Stomach (tissue), 9 donors: ENCODE results near the gene TMEM80. TPM values are rescaled to one million over a fixed set of nuclear protein-coding genes. Genes with fewer than 3 reads are reported as not detected.

Experiments
- DNase-seq, 2 donors: peaks; one replicate each; pipeline versions ENCODE4 v3.0.0 to v3.0.0-alpha.2; 2013 to 2019
- H3K27ac ChIP-seq, 5 donors: fragments of 200-600 bp in 4 of 5; sonication (generic) in 4 of 5; one replicate each; pipeline ENCODE4 v1.5.1; 2013 to 2019; ENCODE audit warnings: mild to moderate bottlenecking in 1 of 5, moderate library complexity in 1 of 5
- H3K27me3 ChIP-seq, 3 donors: fragments of 200-600 bp; sonication (generic); one replicate each; pipeline ENCODE4 v1.5.1; 2017 to 2019; ENCODE audit warnings: mixed run types in 1 of 3
- H3K36me3 ChIP-seq, 4 donors: fragments of 200-600 bp; sonication (generic); 1 replicate in 3 of 4; 2 replicates in 1 of 4; pipeline ENCODE4 v1.5.1; 2016 to 2019
- H3K4me1 ChIP-seq, 4 donors: fragments of 200-600 bp; sonication (generic); one replicate each; pipeline ENCODE4 v1.5.1; 2016 to 2019
- H3K4me3 ChIP-seq, 4 donors: fragments of 200-600 bp; sonication (generic) in 3 of 4; one replicate each; pipeline ENCODE4 v1.5.1; 2016 to 2019; ENCODE audit warnings: mild to moderate bottlenecking in 1 of 4
- H3K9me3 ChIP-seq, 4 donors: fragments of 200-600 bp; sonication (generic); one replicate each; pipeline ENCODE4 v1.5.1; 2016 to 2019
- EP300 ChIP-seq: sonication (generic); formaldehyde crosslinking; IDR thresholded peaks from one replicate; pipeline ENCODE4 v1.6.1; 2017; ENCODE audit warnings: antibody characterized with exemption
- POLR2A ChIP-seq, 4 donors: fragments of 450-650 bp; IDR thresholded peaks; one replicate each; pipeline ENCODE4 v1.6.1; 2016; ENCODE audit warnings: antibody characterized with exemption in 4 of 4, control low read depth in 2 of 4, mild to moderate bottlenecking in 1 of 4, moderate library complexity in 1 of 4
- POLR2AphosphoS5 ChIP-seq, 3 donors: sonication (generic); formaldehyde crosslinking; IDR thresholded peaks; one replicate each; pipeline ENCODE4 v1.6.1; 2016; ENCODE audit warnings: antibody characterized with exemption in 3 of 3
- WGBS, 5 donors: extraction: QIAGEN DNeasy Blood & Tissue Kit in 3 of 5; methylation state at CpG; one replicate each; pipeline versions ENCODE4 v1.1.5 to v1.1.7; 2013 to 2018; 5-methylcytosine and 5-hydroxymethylcytosine counted together
- intact Hi-C: fragments of 100-400 bp; cut with DNase I; formaldehyde crosslinking; loops from one replicate; pipeline ENCODE4 v1.15.1; 2023; ENCODE audit warnings: low total_unique reads
- polyA plus RNA-seq, 3 donors: library from polyadenylated mRNA; stranded (reverse); fragments of 200-250 nt; gene quantifications; one replicate each; pipeline ENCODE4 v1.2.3, GENCODE V29; 2013
- total RNA-seq, 5 donors: library from RNA; depleted of rRNA; stranded (reverse); fragments of >200 nt; gene quantifications; one replicate each; pipeline versions ENCODE4 v1.1.0 to v1.2.3, GENCODE V29; 2014 to 2016
- TF ChIP-seq, protein P1 (sequence below), 7 experiments: fragments of 450-650 bp in 4 of 7; fragments of 200-600 bp in 3 of 7; sonication (generic) in 3 of 7; IDR thresholded peaks; one replicate each; pipeline ENCODE4 v1.5.1; 2016 to 2019; ENCODE audit warnings: antibody characterized with exemption in 7 of 7, control low read depth in 2 of 7, mild to moderate bottlenecking in 1 of 7
- donor health status: healthy with polysubstance abuse.
- donor health status: Bipolar disorder and iron deficiency.
- donor health status: healthy.

TMEM80 gene
- total and polyA plus RNA-seq, 8 donors, result 4.9 to 46.5 (median 19.8) TPM

DNA sequence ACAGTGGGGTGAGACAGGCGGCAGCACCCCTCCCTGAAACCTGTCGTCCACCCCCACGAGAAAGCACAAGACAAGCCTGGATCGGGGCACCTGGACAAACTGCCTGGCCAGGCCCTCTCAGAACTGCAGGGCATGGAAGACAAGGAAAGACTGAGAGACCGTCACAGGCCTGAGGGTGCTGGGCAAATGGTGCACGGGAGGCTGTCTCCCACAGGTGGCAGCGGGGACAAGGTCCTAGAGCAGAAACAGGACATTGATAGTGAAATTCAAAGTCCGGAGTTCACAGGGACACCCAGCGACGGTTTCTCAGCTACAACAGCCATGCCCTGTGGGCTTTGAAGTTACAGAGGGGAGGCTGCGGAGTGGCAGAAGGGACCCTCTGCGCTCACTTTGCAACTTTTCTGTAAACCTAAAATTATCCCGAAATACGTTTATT, 37.9 kb upstream of the TMEM80 start:
- intact Hi-C loops, result no loop called here
- Histone ChIP-seq H3K27me3 (no peaks in the 10 kb centered on the region), H3K4me1 (peaks cover 5 to 14% (median 9%) of the 10 kb centered on the region in 4 donors), H3K9me3 (no peaks in the 10 kb centered on the region), H3K4me3 (no peak overlapping the region), H3K27ac (no peak overlapping the region), H3K36me3 (peaks cover 6 to 83% (median 63%) of the 10 kb centered on the region in 4 donors)
- DNase-seq, result no peak
- WGBS, 5 donors, result 72 to 91% (median 86%) methylated on average over 14 of the region's 14 CpGs
- TF ChIP-seq POLR2AphosphoS5 (IDR thresholded peaks at IDR 0.05) (no peak), POLR2A (IDR thresholded peaks at IDR 0.05) (no peak), EP300 (no peak)
- TF ChIP-seq, protein P1, sequence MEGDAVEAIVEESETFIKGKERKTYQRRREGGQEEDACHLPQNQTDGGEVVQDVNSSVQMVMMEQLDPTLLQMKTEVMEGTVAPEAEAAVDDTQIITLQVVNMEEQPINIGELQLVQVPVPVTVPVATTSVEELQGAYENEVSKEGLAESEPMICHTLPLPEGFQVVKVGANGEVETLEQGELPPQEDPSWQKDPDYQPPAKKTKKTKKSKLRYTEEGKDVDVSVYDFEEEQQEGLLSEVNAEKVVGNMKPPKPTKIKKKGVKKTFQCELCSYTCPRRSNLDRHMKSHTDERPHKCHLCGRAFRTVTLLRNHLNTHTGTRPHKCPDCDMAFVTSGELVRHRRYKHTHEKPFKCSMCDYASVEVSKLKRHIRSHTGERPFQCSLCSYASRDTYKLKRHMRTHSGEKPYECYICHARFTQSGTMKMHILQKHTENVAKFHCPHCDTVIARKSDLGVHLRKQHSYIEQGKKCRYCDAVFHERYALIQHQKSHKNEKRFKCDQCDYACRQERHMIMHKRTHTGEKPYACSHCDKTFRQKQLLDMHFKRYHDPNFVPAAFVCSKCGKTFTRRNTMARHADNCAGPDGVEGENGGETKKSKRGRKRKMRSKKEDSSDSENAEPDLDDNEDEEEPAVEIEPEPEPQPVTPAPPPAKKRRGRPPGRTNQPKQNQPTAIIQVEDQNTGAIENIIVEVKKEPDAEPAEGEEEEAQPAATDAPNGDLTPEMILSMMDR (IDR thresholded peaks at IDR 0.05), result no peak

DNA sequence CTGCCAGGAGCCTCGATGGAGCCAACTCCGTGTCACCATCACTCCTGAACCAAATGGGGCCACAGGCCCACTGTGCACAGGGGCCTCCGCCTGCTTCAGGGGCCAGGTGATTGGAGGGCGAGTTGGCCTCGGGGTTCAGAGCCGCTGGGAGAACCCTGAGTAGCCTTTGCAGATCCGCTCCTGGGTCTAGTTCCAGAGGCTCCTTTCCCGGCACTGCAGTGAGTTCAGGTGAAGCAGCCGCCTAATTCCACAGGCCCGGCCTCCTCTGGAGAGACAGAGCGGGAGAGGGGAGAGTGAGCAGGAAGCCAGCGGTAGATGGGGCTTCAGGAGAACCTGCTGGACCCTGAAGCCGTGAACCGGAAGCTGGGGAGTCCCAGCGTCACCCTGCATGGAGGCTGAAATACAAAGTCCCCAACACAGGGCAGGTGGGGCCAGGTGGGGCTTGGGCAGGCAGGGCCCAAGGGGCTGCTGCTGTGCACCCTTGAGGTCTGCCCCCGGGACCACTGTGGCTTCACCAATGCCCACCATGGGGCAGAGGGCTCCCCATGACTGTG, 36.0 kb upstream of the TMEM80 start:
- TF ChIP-seq EP300, result no peak
- no peak for TF ChIP-seq POLR2A (IDR thresholded peaks at IDR 0.05)
- no peak for TF ChIP-seq POLR2AphosphoS5 (IDR thresholded peaks at IDR 0.05)
- TF ChIP-seq, protein P1 (IDR thresholded peaks at IDR 0.05), result no peak
- Histone ChIP-seq H3K9me3 (no peaks in the 10 kb centered on the region), H3K27me3 (no peaks in the 10 kb centered on the region), H3K4me1 (peaks cover 5 to 13% (median 10%) of the 10 kb centered on the region in 4 donors), H3K36me3 (peaks cover 0 to 80% (median 62%) of the 10 kb centered on the region in 4 donors), H3K27ac (no peak overlapping the region), H3K4me3 (no peak overlapping the region)
- intact Hi-C loops, result loop anchor here (10.0 kb wide), 1 partner anchor 65 kb away; no protein-coding TSS in a partner anchor
- WGBS, 5 donors, result 85 to 97% (median 94%) methylated on average over 13 to 16 of the region's 16 CpGs
- DNase-seq, result no peak

DNA sequence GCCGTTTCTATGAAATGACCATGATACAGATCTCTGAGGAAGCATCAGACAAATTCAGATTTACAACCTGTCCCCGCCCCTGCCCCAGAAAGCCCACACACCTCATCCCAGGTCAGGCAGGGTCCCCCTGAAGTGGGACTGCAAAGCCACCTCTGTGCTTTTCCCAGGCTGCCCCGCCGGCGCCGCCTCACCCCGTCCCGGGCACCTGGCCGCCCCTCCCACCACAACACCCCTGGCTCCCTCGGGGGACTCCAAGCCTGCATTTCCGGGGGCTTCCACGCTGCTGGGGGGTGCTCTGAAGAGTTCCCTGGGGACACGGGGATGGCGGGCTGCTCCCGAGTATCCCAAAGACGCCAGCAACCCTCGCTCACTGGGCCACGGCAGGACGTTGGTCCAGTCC, 35.3 kb upstream of the TMEM80 start:
- DNase-seq, result no peak
- peaks cover 0 to 77% (median 60%) of the 10 kb centered on the region in 4 donors for H3K36me3 ChIP-seq
- H3K27me3 ChIP-seq, result no peaks in the 10 kb centered on the region
- TF ChIP-seq EP300 (no peak), POLR2A (IDR thresholded peaks at IDR 0.05) (no peak), POLR2AphosphoS5 (IDR thresholded peaks at IDR 0.05) (no peak)
- TF ChIP-seq, protein P1 (IDR thresholded peaks at IDR 0.05), result no peak
- no peak overlapping the region for H3K4me3 ChIP-seq
- no peaks in the 10 kb centered on the region for H3K9me3 ChIP-seq
- H3K27ac ChIP-seq, result no peak overlapping the region
- WGBS, 5 donors, result 90 to 95% (median 90%) methylated on average over 16 to 19 of the region's 19 CpGs
- intact Hi-C loops, result loop anchor here (10.0 kb wide), 1 partner anchor 65 kb away; no protein-coding TSS in a partner anchor
- peaks cover 0 to 6% (median 4%) of the 10 kb centered on the region in 4 donors for H3K4me1 ChIP-seq

DNA sequence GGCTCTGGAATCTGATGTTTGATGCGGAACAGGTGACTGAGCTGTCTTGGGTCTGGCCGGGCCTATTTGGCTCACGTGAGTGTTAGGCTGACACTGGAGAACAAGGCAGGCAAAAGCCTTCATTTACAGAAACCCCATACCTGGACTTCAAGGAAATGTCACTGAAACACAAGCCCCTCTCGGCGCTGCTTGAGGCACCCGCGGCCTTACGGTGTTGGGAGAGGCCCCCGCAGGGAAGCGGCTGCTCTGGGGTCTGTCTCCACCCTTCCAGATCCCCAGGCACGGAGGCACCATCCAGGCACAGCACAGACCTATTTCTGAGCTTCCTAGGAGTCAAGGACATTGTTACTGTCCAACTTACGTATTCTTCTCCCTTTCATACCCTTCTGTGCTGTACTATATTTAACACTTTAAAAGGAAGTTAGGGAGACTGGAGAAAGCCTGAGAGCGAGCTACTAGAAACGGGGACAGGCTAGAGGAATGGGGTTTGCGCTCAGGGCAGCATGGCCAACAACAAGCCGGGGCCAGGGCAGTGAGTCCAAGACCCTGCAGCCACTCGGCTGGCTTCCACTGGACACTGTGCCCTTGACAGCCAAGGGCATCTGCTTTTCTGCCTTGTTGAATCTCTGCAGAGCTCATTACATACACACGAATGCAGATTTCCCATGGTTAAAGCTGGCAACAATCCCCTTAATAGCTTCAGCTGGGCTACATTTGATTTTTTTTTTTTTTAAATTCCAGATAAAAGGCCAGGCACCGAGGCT, 34.8 kb upstream of the TMEM80 start:
- Histone ChIP-seq H3K9me3 (no peaks in the 10 kb centered on the region), H3K27ac (no peak overlapping the region), H3K36me3 (peaks cover 3 to 81% (median 65%) of the 10 kb centered on the region in 4 donors), H3K4me1 (peaks cover 0 to 10% (median under 1%) of the 10 kb centered on the region in 4 donors), H3K27me3 (no peaks in the 10 kb centered on the region), H3K4me3 (no peak overlapping the region)
- TF ChIP-seq POLR2AphosphoS5 (IDR thresholded peaks at IDR 0.05), result no peak
- TF ChIP-seq, protein P1 (IDR thresholded peaks at IDR 0.05), result no peak
- no peak for TF ChIP-seq POLR2A (IDR thresholded peaks at IDR 0.05)
- TF ChIP-seq EP300, result no peak
- intact Hi-C loops, result loop anchor here (10.0 kb wide), 1 partner anchor 64 kb away; no protein-coding TSS in a partner anchor
- no peak for DNase-seq
- 89 to 95% (median 92%) methylated on average over 18 to 19 of the region's 19 CpGs for WGBS, 5 donors
